CD4-positive, alpha-beta T cell treated with Interferon alpha-2 for 1 hour (primary cell): Measurements from ENCODE around the gene FN3KRP.
A peak's percentile ranks its signal among the peaks of the same experiment; 100 is the strongest.
"Not testable (repeated sequence)": the region's sequence is repeated elsewhere in the genome, so short reads cannot be mapped to it uniquely, and the experiment has no call there.

Source experiments
- DNase-seq, 2 donors: peaks; one replicate each; pipeline ENCODE4 v3.0.0-alpha.2; 2020 to 2022

FN3KRP gene

GRCh38 chr17:82709676-82710498 lies 6.6 kb upstream of the FN3KRP start:
- DNase-seq = no peak

GRCh38 chr17:82710499-82711232 lies 5.8 kb upstream of the FN3KRP start:
- no peak for DNase-seq

- no peak for DNase-seq
These were observed 3.3 kb upstream of the FN3KRP start for GRCh38 chr17:82713071-82713723.

- DNase-seq = no peak
These were observed 2.6 kb downstream of the FN3KRP start for GRCh38 chr17:82718986-82719685.

GRCh38 chr17:82720204-82720603 lies 3.7 kb downstream of the FN3KRP start:
- no peak for DNase-seq

- no peak for DNase-seq
These were observed 6.0 kb downstream of the FN3KRP start for GRCh38 chr17:82722341-82723013.

- no peak for DNase-seq
These were observed 6.8 kb downstream of the FN3KRP start for GRCh38 chr17:82723169-82723807.

GRCh38 chr17:82726427-82726826 lies 9.9 kb downstream of the FN3KRP start:
- DNase-seq = no peak

GRCh38 chr17:82729479-82730260 lies 13.2 kb downstream of the FN3KRP start:
- DNase-seq = no peak

GRCh38 chr17:82732118-82732743 lies 15.7 kb downstream of the FN3KRP start:
- no peak for DNase-seq

- peak in 1 of 2 donors; percentile 49 for DNase-seq
These were observed 18.7 kb downstream of the FN3KRP start, which contains the start of gene FN3K for GRCh38 chr17:82734987-82735866. FN3K (plus strand) TSS chr17:82735615; CDS start chr17:82735637, 22 bp downstream.

GRCh38 chr17:82736511-82737185 lies 20.1 kb downstream of the FN3KRP start:
- DNase-seq = no peak

- DNase-seq = no peak
These were observed 21.7 kb downstream of the FN3KRP start for GRCh38 chr17:82737967-82738877.

GRCh38 chr17:82740906-82741759 lies 24.6 kb downstream of the FN3KRP start:
- DNase-seq = no peak

- no peak for DNase-seq
These were observed 27.1 kb downstream of the FN3KRP start for GRCh38 chr17:82743344-82744219.

- DNase-seq = not testable (repeated sequence)
These were observed 28.2 kb downstream of the FN3KRP start for GRCh38 chr17:82744736-82745135.
